Mesenchymal stem cell (in vitro differentiated cells and primary cell): Measurements from ENCODE around the gene EDNRA.
A peak's percentile ranks its signal among the peaks of the same experiment; 100 is the strongest.

Experiments used
- DNase-seq: peaks from one replicate; pipeline ENCODE4 v3.0.0-alpha.2; 2013
- H2AFZ ChIP-seq: one replicate; pipeline ENCODE4 v1.6.1; 2013; ENCODE audit warnings: low read depth, mild to moderate bottlenecking, control low read depth, inconsistent platforms, low read length, moderate library complexity
- H2AK5ac ChIP-seq: 2 replicates; pipeline ENCODE4 v1.6.1; 2013; ENCODE audit warnings: low read length, moderate library complexity, mild to moderate bottlenecking, inconsistent platforms; ENCODE audit not compliant: severe bottlenecking
- H2BK120ac ChIP-seq: one replicate; pipeline ENCODE4 v1.6.1; 2013; ENCODE audit warnings: low read depth, mild to moderate bottlenecking, inconsistent platforms, low read length, moderate library complexity
- H2BK12ac ChIP-seq, 2 experiments: one replicate each; pipeline ENCODE4 v1.6.1; 2013; ENCODE audit warnings: inconsistent platforms in 2 of 2, low read length in 2 of 2, mild to moderate bottlenecking in 2 of 2, moderate library complexity in 2 of 2, control low read depth in 1 of 2
- H2BK15ac ChIP-seq: one replicate; pipeline ENCODE4 v1.6.1; 2013; ENCODE audit warnings: mild to moderate bottlenecking, low read depth, inconsistent platforms; ENCODE audit not compliant: poor library complexity, severe bottlenecking
- H2BK5ac ChIP-seq: 2 replicates; pipeline ENCODE4 v1.6.1; 2013; ENCODE audit warnings: low read depth, mild to moderate bottlenecking, low read length, control low read depth, inconsistent platforms; ENCODE audit not compliant: poor library complexity, severe bottlenecking
- H3K14ac ChIP-seq, 2 experiments: one replicate each; pipeline ENCODE4 v1.6.1; 2013; ENCODE audit warnings: inconsistent platforms in 2 of 2, low read length in 2 of 2, control low read depth in 1 of 2, mild to moderate bottlenecking in 1 of 2, moderate library complexity in 1 of 2
- H3K18ac ChIP-seq, 2 experiments: one replicate each; pipeline ENCODE4 v1.6.1; 2013; ENCODE audit warnings: inconsistent platforms in 2 of 2, low read length in 2 of 2, control low read depth in 1 of 2, low read depth in 1 of 2, mild to moderate bottlenecking in 1 of 2
- H3K23ac ChIP-seq, 2 experiments: one replicate each; pipeline ENCODE4 v1.6.1; 2013; ENCODE audit warnings: inconsistent platforms in 2 of 2, low read length in 2 of 2, mild to moderate bottlenecking in 2 of 2, moderate library complexity in 2 of 2, control low read depth in 1 of 2
- H3K27ac ChIP-seq: 2 replicates; pipeline ENCODE4 v1.5.1; 2013; ENCODE audit warnings: mild to moderate bottlenecking, moderate library complexity, low read length, control low read depth, inconsistent platforms; ENCODE audit not compliant: poor library complexity, severe bottlenecking
- H3K27me3 ChIP-seq, 2 experiments: 2 replicates each; pipeline versions ENCODE4 v1.6.1 to v1.7.0; 2013; ENCODE audit warnings: low read length in 2 of 2, mild to moderate bottlenecking in 2 of 2, moderate library complexity in 2 of 2, control low read depth in 1 of 2, inconsistent platforms in 1 of 2; ENCODE audit not compliant: control insufficient read depth in 1 of 2, insufficient read depth in 1 of 2
- H3K36me3 ChIP-seq, 2 experiments: 2 replicates each; pipeline versions ENCODE4 v1.6.1 to v1.7.0; 2013; ENCODE audit warnings: low read length in 2 of 2, control low read depth in 1 of 2, inconsistent platforms in 1 of 2, low read depth in 1 of 2, mild to moderate bottlenecking in 1 of 2; ENCODE audit not compliant: insufficient read depth in 2 of 2, control insufficient read depth in 1 of 2
- H3K4ac ChIP-seq, 2 experiments: one replicate each; pipeline ENCODE4 v1.6.1; 2013; ENCODE audit warnings: inconsistent platforms in 2 of 2, low read length in 2 of 2, mild to moderate bottlenecking in 2 of 2, moderate library complexity in 2 of 2, control low read depth in 1 of 2, low read depth in 1 of 2
- H3K4me1 ChIP-seq: 2 replicates; pipeline ENCODE4 v1.6.1; 2013; ENCODE audit warnings: low read depth, low read length, control low read depth; ENCODE audit not compliant: control insufficient read depth, insufficient read depth
- H3K4me2 ChIP-seq: 2 replicates; pipeline ENCODE4 v1.6.1; 2013; ENCODE audit warnings: low read length, mild to moderate bottlenecking, inconsistent platforms; ENCODE audit not compliant: poor library complexity, severe bottlenecking
- H3K4me3 ChIP-seq, 2 experiments: 2 replicates each; pipeline versions ENCODE4 v1.5.1 to v1.7.0; 2013; ENCODE audit warnings: low read length in 2 of 2, mild to moderate bottlenecking in 2 of 2, control low read depth in 1 of 2, low read depth in 1 of 2; ENCODE audit not compliant: insufficient read depth in 1 of 2
- H3K79me1 ChIP-seq: replicated peaks from 2 replicates; pipeline ENCODE4 v1.6.1; 2013; ENCODE audit warnings: mild to moderate bottlenecking, control low read depth, low read length, inconsistent platforms; ENCODE audit not compliant: poor library complexity, severe bottlenecking
- H3K9ac ChIP-seq: 2 replicates; pipeline ENCODE4 v1.7.0; 2013; ENCODE audit warnings: mild to moderate bottlenecking, low read length, moderate library complexity
- H3K9me3 ChIP-seq: 2 replicates; pipeline ENCODE4 v1.7.0; 2013; ENCODE audit warnings: mild to moderate bottlenecking, low read length; ENCODE audit not compliant: control insufficient read depth
- H4K8ac ChIP-seq: one replicate; pipeline ENCODE4 v1.6.1; 2013; ENCODE audit warnings: inconsistent platforms, mild to moderate bottlenecking, low read length, moderate library complexity
- H4K91ac ChIP-seq: one replicate; pipeline ENCODE4 v1.6.1; 2013; ENCODE audit warnings: mild to moderate bottlenecking, low read length, inconsistent platforms
- WGBS: methylation state at CpG from one replicate; pipeline ENCODE4 v1.1.7; 2013; ENCODE audit warnings: mixed read lengths; 5-methylcytosine and 5-hydroxymethylcytosine counted together

EDNRA gene

DNA sequence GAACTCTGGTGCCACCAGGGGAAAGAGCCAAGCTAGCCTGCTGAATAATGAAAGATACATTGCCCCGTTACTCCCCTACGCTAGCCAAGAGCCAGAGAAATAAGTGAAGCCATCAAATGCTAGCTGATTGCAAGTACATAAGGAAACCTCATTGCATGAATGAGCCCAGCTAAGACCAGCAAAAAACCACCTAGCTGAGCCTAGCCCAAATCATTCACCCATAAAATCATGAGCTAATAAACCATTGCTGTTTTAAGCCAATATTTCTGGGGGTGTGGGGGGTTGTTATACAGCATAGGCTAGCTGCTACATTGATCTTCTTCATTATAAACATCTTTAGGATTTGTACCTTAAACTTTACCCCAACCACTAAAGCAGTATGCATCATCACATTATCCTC, 15.4 kb upstream of the EDNRA start:
- Histone ChIP-seq H2AK5ac (no peak overlapping the region), H2BK15ac (no peak overlapping the region), H3K79me1 (no peaks in the 10 kb centered on the region), H3K36me3 (no peaks in the 10 kb centered on the region), H2AFZ (no peak overlapping the region), H2BK5ac (no peak overlapping the region), H3K27ac (no peak overlapping the region), H2BK12ac (no peak overlapping the region), H3K4ac (peak overlapping the region in 1 of 2 experiments; percentile 35), H3K27me3 (no peaks in the 10 kb centered on the region), H3K18ac (no peak overlapping the region), H4K8ac (no peak overlapping the region), H3K9me3 (peaks cover 4% of the 10 kb centered on the region), H3K4me1 (no peaks in the 10 kb centered on the region), H3K23ac (no peak overlapping the region), H3K4me2 (no peak overlapping the region), H4K91ac (no peak overlapping the region), H3K14ac (no peak overlapping the region), H2BK120ac (no peak overlapping the region), H3K4me3 (no peak overlapping the region), H3K9ac (no peak overlapping the region)
- WGBS: 98% methylated on average over 2 of the region's 2 CpGs
- DNase-seq: no peak

DNA sequence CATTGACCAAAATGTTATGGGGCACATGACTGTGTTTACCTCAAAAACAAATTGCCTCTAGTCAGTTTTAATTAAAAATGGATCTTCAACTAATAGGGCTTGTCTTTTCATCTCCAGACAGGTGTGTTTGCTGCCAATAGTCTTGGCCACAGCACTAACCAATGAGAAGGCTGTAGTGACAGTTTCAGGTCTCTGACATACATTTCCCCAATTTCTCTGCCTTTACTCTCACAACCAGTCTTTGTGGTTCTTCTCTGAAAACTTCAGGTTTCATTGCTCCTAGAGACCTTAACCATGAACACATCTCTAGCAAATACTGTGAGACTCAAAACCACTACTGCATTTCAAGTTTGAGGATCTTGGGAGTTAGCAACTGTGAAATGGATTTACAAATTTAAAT, 3.5 kb upstream of the EDNRA start:
- H4K91ac ChIP-seq: no peak overlapping the region
- H3K23ac ChIP-seq: no peak overlapping the region
- H3K14ac ChIP-seq: no peak overlapping the region
- H2BK12ac ChIP-seq: no peak overlapping the region
- no peak overlapping the region for H3K9ac ChIP-seq
- no peak overlapping the region for H4K8ac ChIP-seq
- H3K36me3 ChIP-seq: no peaks in the 10 kb centered on the region
- H3K27ac ChIP-seq: no peak overlapping the region
- H3K4me3 ChIP-seq: no peak overlapping the region
- no peaks in the 10 kb centered on the region for H3K27me3 ChIP-seq
- H2AK5ac ChIP-seq: no peak overlapping the region
- no peak overlapping the region for H2AFZ ChIP-seq
- H3K18ac ChIP-seq: no peak overlapping the region
- no peak overlapping the region for H3K4ac ChIP-seq
- no peak overlapping the region for H3K4me2 ChIP-seq
- peaks cover 4% of the 10 kb centered on the region for H3K4me1 ChIP-seq
- H3K79me1 ChIP-seq: no peaks in the 10 kb centered on the region
- H2BK120ac ChIP-seq: no peak overlapping the region
- no peak for DNase-seq
- no peak overlapping the region for H2BK5ac ChIP-seq
- no peaks in the 10 kb centered on the region for H3K9me3 ChIP-seq
- H2BK15ac ChIP-seq: no peak overlapping the region

DNA sequence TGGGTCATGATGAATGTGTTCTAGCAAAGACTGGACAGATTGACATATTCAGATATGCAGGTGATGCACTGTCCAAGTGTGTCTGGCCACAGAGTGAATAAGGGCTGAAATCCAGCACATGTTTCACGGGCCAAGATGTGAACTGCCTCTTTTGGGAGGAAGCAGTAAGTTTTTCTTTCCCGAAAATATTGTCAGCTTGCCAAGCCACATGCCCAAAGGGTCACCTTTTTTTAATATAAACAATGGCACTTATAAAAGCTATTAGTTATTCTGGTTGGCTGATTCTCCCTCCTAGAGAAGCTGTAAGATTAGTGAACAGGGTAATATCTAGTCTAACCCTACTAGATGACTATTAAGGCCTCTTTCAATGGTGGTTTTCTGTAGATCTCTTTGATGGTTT, 1.5 kb upstream of the EDNRA start:
- H2BK120ac ChIP-seq: no peak overlapping the region
- H2BK15ac ChIP-seq: no peak overlapping the region
- no peak overlapping the region for H2BK5ac ChIP-seq
- H3K4me2 ChIP-seq: no peak overlapping the region
- no peaks in the 10 kb centered on the region for H3K36me3 ChIP-seq
- no peak for DNase-seq
- peaks cover 6% of the 10 kb centered on the region for H3K4me1 ChIP-seq
- peaks cover 4% of the 10 kb centered on the region for H3K79me1 ChIP-seq
- H3K9ac ChIP-seq: no peak overlapping the region
- H3K18ac ChIP-seq: no peak overlapping the region
- no peak overlapping the region for H3K27ac ChIP-seq
- no peak overlapping the region for H2AK5ac ChIP-seq
- WGBS: 91% methylated on average over 1 of the region's 2 CpGs
- H2AFZ ChIP-seq: no peak overlapping the region
- H4K91ac ChIP-seq: no peak overlapping the region
- no peak overlapping the region for H3K4ac ChIP-seq
- H3K14ac ChIP-seq: no peak overlapping the region
- H3K4me3 ChIP-seq: no peak overlapping the region
- H2BK12ac ChIP-seq: no peak overlapping the region
- H3K9me3 ChIP-seq: no peaks in the 10 kb centered on the region
- H3K27me3 ChIP-seq: no peaks in the 10 kb centered on the region
- no peak overlapping the region for H3K23ac ChIP-seq
- no peak overlapping the region for H4K8ac ChIP-seq

DNA sequence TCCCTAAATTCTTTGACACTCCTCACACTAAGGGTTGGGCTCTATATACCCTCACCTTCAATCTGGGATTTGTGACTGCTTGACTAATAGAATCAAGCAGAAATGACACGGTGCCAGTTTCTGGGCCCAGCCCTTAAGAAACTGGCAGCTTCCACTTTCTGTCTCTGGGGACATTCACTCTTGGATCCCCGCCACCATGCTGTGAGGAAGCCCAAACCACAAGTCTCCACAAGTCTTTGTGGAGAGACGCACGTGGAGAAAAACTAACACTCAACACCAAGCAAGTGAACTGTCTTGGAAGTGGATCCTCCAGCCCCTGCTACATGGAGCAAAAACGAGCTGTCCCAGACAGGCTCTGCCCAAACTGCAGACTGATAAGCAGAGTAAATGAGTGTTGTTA, 1.1 kb upstream of the EDNRA start:
- Histone ChIP-seq H3K4me1 (peaks cover 6% of the 10 kb centered on the region), H3K79me1 (peaks cover 4% of the 10 kb centered on the region), H2AK5ac (no peak overlapping the region), H3K36me3 (no peaks in the 10 kb centered on the region), H3K4me2 (no peak overlapping the region), H3K23ac (no peak overlapping the region), H2BK5ac (no peak overlapping the region), H2BK120ac (no peak overlapping the region), H4K91ac (no peak overlapping the region), H2BK15ac (no peak overlapping the region), H3K9me3 (no peaks in the 10 kb centered on the region), H3K4ac (no peak overlapping the region), H3K4me3 (peak overlapping the region in 1 of 2 experiments; percentile 80), H4K8ac (no peak overlapping the region), H3K9ac (no peak overlapping the region), H3K18ac (no peak overlapping the region), H3K27me3 (no peaks in the 10 kb centered on the region), H2BK12ac (no peak overlapping the region), H2AFZ (no peak overlapping the region), H3K14ac (no peak overlapping the region), H3K27ac (no peak overlapping the region)
- WGBS: 79% methylated on average over 5 of the region's 5 CpGs
- peak; percentile 49 for DNase-seq
